LNCaP clone FGC (cell line): Measurements from ENCODE around the gene GOLGA6A.
A peak's percentile ranks its signal among the peaks of the same experiment; 100 is the strongest.
"Not testable (repeated sequence)": the region's sequence is repeated elsewhere in the genome, so short reads cannot be mapped to it uniquely, and the experiment has no call there.

Source experiments
- DNase-seq: peaks from one replicate; pipeline ENCODE4 v3.0.0-alpha.2; 2011; ENCODE audit warnings: low read depth
- H3K4me3 ChIP-seq: 2 replicates; pipeline ENCODE4 v1.5.1; 2011; ENCODE audit warnings: mild to moderate bottlenecking, low read depth, low read length, control low read depth
- CTCF ChIP-seq: IDR thresholded peaks from 2 replicates; pipeline ENCODE4 v1.5.1; 2012; ENCODE audit warnings: mild to moderate bottlenecking; ENCODE audit not compliant: control insufficient read depth, insufficient read depth; ENCODE audit errors: extremely low read depth

The GOLGA6A gene

DNA sequence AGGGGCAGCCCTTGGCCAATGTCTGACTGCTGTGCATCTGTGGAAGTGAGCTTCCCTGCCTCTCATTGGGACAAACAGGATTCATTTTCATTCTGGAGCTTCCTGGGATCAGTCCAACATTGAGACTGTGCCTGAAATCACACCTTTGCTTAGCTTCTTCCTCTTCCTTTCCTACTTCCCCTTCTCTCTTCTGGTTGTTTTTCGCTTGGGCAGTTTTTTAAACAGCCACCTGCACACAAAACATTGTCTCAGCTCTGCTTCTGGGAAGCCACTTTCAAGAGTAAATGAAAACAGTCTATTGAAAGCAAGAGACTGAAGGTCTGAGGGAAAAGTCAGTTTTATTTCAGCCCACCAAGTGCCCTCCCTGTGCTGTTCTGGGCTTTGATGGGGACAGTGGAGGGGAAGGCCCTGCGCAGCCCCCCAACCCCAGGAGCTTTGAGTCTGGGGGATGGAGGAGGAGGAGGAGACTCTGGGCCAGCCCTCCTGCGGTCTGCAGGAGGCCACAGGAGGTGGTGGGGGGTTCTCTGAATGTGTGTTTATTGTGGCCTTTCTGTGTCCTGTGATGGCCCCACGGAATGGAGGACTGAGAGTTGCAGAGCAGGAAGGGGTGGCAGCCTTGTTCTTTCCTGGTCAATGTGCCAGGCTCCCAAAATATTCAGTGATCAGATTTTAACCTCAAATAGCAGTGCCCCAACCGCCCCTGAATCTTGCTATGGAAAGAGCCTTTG lies 40.2 kb upstream of the GOLGA6A start:
- no peak overlapping the region for H3K4me3 ChIP-seq
- no peak for DNase-seq
- no peak for TF ChIP-seq CTCF

DNA sequence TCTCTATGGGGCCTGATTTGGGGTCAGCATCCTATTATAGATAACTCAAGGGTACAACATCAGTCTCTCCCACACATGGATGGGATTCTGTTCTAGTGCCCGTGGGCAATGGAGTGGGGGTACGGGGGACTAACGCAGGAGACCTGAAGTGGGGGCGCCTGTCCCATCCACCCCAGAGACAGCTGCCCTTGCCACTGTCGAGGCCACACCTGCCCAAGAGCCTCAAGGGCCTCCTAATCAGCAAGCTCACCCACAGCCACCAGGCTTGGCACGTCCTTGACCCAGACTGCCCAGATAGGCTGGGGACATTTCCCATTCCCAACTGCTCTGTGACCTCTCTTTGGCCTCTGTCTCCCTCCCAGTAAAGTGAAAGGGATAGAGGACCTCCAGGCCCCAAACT lies 39.5 kb upstream of the GOLGA6A start:
- no peak for TF ChIP-seq CTCF
- DNase-seq, result no peak
- no peak overlapping the region for H3K4me3 ChIP-seq

- DNase-seq, result no peak
- no peak for TF ChIP-seq CTCF
- H3K4me3 ChIP-seq, result no peak overlapping the region
Measured at GRCh38 chr15:74121039-74121438, 38.7 kb upstream of the GOLGA6A start.

DNA sequence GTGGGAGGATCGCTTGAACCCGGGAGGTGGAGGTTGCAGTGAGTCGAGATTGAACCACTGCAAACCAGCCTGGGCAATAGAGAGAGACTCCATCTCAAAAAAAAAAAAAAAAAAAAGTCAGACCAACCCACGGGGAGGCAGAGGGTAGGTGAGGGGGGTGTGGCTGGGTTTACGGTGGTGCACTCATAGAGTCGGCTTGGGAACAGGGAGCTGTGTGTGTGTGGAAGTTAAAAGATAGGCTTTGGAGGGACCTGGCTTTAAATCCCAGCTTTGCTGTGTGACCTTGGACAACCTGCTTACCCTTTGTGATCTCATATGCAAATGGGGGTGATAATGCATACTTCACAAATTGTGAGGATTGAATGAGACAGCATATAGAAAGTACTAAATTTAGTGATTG lies 38.1 kb upstream of the GOLGA6A start:
- no peak for TF ChIP-seq CTCF
- H3K4me3 ChIP-seq, result no peak overlapping the region
- no peak for DNase-seq

GRCh38 chr15:74109713-74110112 lies 27.4 kb upstream of the GOLGA6A start:
- DNase-seq, result no peak
- no peak for TF ChIP-seq CTCF
- H3K4me3 ChIP-seq, result no peak overlapping the region

GRCh38 chr15:74108611-74109010 lies 26.3 kb upstream of the GOLGA6A start:
- DNase-seq, H3K4me3 ChIP-seq: not testable (repeated sequence)

- no peak for DNase-seq
- H3K4me3 ChIP-seq, result no peak overlapping the region
- TF ChIP-seq CTCF, result no peak
Measured at GRCh38 chr15:74108111-74108510, 25.8 kb upstream of the GOLGA6A start.

DNA sequence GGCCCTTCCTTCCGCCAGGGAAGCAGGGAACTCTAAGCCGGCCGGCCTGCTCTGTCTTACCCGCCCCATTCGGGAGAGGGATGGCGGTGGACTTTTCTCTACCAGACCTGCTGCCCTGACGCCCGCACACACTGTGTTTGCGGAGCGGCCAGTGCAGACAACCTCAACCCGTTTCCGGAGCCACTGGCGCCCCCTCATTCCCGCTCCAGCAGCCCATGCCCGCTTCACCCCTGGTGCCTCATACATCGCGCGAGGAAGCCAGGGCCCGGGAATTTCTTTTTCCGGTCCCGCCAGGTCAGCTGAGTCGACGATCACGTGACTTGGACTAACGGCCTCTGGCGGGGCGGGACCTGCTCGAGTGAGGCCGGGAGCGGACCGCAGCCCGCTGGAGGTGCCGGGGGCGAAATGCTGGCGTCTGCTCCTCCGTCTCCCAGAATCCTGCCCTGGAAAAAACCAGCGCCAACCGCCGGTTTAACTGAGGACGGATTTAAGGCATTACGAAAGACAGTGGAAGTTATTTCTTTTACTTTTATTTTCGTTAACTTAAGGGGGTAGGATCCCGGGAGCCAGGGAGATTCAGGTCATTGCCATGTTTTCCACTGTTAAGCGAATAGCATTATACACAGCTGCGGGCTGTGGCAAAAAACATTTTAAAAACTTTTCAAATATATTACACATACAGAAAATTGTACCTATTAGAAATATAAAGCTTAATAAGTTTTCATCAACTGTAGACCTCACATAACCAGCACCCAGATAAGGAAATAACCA lies 17.8 kb upstream of the GOLGA6A start:
- H3K4me3 ChIP-seq, result peak overlapping the region; percentile 56
- DNase-seq, result peak; percentile 49

- not testable (repeated sequence) for DNase-seq, H3K4me3 ChIP-seq
Measured at GRCh38 chr15:74096753-74097474, 14.6 kb upstream of the GOLGA6A start.

DNA sequence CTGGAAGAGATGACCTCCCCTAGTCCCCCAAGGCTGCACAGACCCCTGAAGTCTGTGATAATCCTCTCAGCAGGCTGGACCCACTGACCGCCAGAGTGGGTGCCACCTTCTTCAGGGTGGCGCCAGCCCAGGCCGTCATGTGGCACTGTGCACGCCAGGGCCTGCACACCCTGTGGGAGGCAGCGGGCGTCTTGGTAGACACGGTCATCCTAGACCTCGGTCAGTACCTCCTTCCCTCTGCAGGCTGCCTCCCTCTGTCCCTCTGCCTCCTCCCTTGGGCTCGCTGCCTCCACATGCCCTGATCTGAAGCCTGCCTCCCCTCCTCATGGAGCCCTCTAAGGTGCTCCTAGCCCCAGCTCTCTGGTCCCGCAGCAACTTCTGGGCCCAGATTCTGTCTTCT lies 13.3 kb upstream of the GOLGA6A start:
- not testable (repeated sequence) for DNase-seq, H3K4me3 ChIP-seq

- not testable (repeated sequence) for DNase-seq, H3K4me3 ChIP-seq
Measured at GRCh38 chr15:74094567-74094966, 12.2 kb upstream of the GOLGA6A start.
